ENCODE data around the gene HECA. TPM values are rescaled to one million over a fixed set of nuclear protein-coding genes. Genes with fewer than 3 reads are reported as not detected.

Gene HECA
- polyA plus RNA-seq, 1 experiment, result 9.5 TPM

- ChIA-PET POLR2A (no interaction called here), CTCF (no interaction called here)
- TF ChIP-seq CTCF (IDR thresholded peaks at IDR 0.05; ENCODE audit: insufficient read depth, low read depth, low read length), result no peak
- no peaks in the 10 kb centered on the region for H3K27me3 ChIP-seq (ENCODE audit: control insufficient read depth, insufficient read depth, low read length)
- peak; percentile 8 for DNase-seq (ENCODE audit: low read depth)
- H3K36me3 ChIP-seq (ENCODE audit: control insufficient read depth, insufficient read depth, low read length), result no peaks in the 10 kb centered on the region
- H3K4me3 ChIP-seq (ENCODE audit: low read depth, low read length), result no peak overlapping the region
These were observed 26.3 kb downstream of the HECA start for GRCh38 chr6:139161169-139161568.

- no peak for DNase-seq (ENCODE audit: low read depth)
- TF ChIP-seq CTCF (IDR thresholded peaks at IDR 0.05; ENCODE audit: insufficient read depth, low read depth, low read length), result no peak
- Histone ChIP-seq H3K36me3 (ENCODE audit: control insufficient read depth, insufficient read depth, low read length) (peaks cover 7% of the 10 kb centered on the region), H3K27me3 (ENCODE audit: control insufficient read depth, insufficient read depth, low read length) (no peaks in the 10 kb centered on the region), H3K4me3 (ENCODE audit: low read depth, low read length) (no peak overlapping the region)
- CTCF ChIA-PET, result no interaction called here
- POLR2A ChIA-PET, result no interaction called here
These were observed 27.0 kb downstream of the HECA start for GRCh38 chr6:139161817-139162284.

GRCh38 chr6:139164001-139164400 is 29.1 kb downstream of the HECA start:
- Histone ChIP-seq H3K36me3 (ENCODE audit: control insufficient read depth, insufficient read depth, low read length) (peaks cover 10% of the 10 kb centered on the region), H3K4me3 (ENCODE audit: low read depth, low read length) (no peak overlapping the region), H3K27me3 (ENCODE audit: control insufficient read depth, insufficient read depth, low read length) (no peaks in the 10 kb centered on the region)
- DNase-seq (ENCODE audit: low read depth), result no peak
- ChIA-PET CTCF (interaction anchor here (0.8 to 1.3 kb wide), 2 partner anchors 10 to 348 kb away, joined by 3 to 5 read pairs; no protein-coding TSS in a partner anchor), POLR2A (no interaction called here)
- TF ChIP-seq CTCF (IDR thresholded peaks at IDR 0.05; ENCODE audit: insufficient read depth, low read depth, low read length), result no peak

GRCh38 chr6:139165324-139165723 is 30.4 kb downstream of the HECA start:
- Histone ChIP-seq H3K36me3 (ENCODE audit: control insufficient read depth, insufficient read depth, low read length) (peaks cover 10% of the 10 kb centered on the region), H3K4me3 (ENCODE audit: low read depth, low read length) (no peak overlapping the region), H3K27me3 (ENCODE audit: control insufficient read depth, insufficient read depth, low read length) (no peaks in the 10 kb centered on the region)
- TF ChIP-seq CTCF (IDR thresholded peaks at IDR 0.05; ENCODE audit: insufficient read depth, low read depth, low read length), result no peak
- DNase-seq (ENCODE audit: low read depth), result no peak
- CTCF ChIA-PET, result interaction anchor here (1.3 to 1.4 kb wide), 2 partner anchors 11 to 349 kb away, joined by 3 to 5 read pairs; no protein-coding TSS in a partner anchor
- POLR2A ChIA-PET, result no interaction called here

GRCh38 chr6:139166238-139166955 is 31.5 kb downstream of the HECA start:
- CTCF ChIA-PET, result interaction anchor here (1.4 kb wide), 1 partner anchor 12 kb away, joined by 3 read pairs; no protein-coding TSS in a partner anchor
- no peak for DNase-seq (ENCODE audit: low read depth)
- POLR2A ChIA-PET, result no interaction called here
- H3K27me3 ChIP-seq (ENCODE audit: control insufficient read depth, insufficient read depth, low read length), result no peaks in the 10 kb centered on the region
- peaks cover 10% of the 10 kb centered on the region for H3K36me3 ChIP-seq (ENCODE audit: control insufficient read depth, insufficient read depth, low read length)
- no peak overlapping the region for H3K4me3 ChIP-seq (ENCODE audit: low read depth, low read length)
- TF ChIP-seq CTCF (IDR thresholded peaks at IDR 0.05; ENCODE audit: insufficient read depth, low read depth, low read length), result no peak

Data from BJ (cell line).